Activated CD4-positive, alpha-beta T cell treated with anti-CD3 and anti-CD28 coated beads, Interleukin-10, Interleukin-2, amounts not matched to agents 100 ng/mL and 50 ng/mL, durations not matched to agents 16 hours and 8 hours (primary cell): ENCODE results near the gene SENP2.
A peak's percentile ranks its signal among the peaks of the same experiment; 100 is the strongest.
"Not testable (repeated sequence)": the region's sequence is repeated elsewhere in the genome, so short reads cannot be mapped to it uniquely, and the experiment has no call there.

Experiments
- DNase-seq: peaks from one replicate; pipeline ENCODE4 v3.0.0-alpha.2; 2020

The SENP2 gene

GRCh38 chr3:185594073-185594472, 8.0 kb downstream of the SENP2 start:
- DNase-seq: no peak

GRCh38 chr3:185595526-185595925, 9.4 kb downstream of the SENP2 start:
- no peak for DNase-seq

GRCh38 chr3:185605566-185605965, 19.5 kb downstream of the SENP2 start:
- no peak for DNase-seq

- no peak for DNase-seq
Observed at GRCh38 chr3:185606196-185606595, 20.1 kb downstream of the SENP2 start.

- DNase-seq: no peak
Observed at GRCh38 chr3:185613016-185613415, 26.9 kb downstream of the SENP2 start.

- DNase-seq: no peak
Observed at GRCh38 chr3:185623939-185624665, 38.0 kb downstream of the SENP2 start.

DNA sequence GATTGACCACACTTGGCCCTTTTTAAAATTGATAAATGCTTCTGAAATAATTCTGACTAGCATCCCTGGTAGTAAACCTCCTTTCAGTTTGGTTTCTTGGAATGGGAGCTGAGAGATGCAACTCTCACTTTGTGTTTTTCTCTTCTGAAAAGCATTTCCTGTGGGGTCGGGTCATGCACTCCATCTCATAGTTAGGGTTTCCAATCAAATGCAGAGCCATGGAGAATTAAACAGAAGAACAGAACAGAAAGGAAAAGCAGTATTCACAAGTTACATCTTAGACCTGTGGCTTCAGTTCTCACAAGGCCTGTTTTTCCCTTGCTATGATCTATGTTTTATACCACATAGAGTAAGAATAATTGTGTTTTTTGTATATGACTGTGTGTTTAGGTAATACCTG, 39.7 kb downstream of the SENP2 start:
- peak; percentile 13 for DNase-seq

- DNase-seq: no peak
Observed at GRCh38 chr3:185629554-185630181, 43.6 kb downstream of the SENP2 start.

DNA sequence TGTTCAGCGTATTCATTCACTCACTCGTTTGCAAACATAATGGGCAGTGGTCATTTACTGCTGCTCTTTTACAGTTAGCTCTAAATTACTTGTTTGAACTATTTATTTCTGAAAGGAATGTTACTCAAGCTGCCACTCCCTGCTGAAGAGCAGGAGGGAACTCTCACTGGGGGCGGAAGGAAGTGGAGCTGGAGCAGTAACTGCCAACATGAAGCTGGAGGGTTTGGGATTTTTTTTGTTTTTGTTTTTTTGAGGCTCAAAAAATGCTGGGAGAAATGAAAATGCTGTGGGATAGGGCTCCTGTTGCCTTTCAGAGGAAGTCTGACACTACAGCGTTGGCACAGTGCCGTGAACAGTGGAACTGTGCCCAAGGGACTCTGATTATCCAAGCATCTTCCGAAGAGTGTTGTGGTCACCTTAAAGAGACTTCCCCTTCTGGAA, 44.1 kb downstream of the SENP2 start:
- no peak for DNase-seq

GRCh38 chr3:185631108-185631507, 45.0 kb downstream of the SENP2 start:
- no peak for DNase-seq

- DNase-seq: no peak
Observed at GRCh38 chr3:185631508-185632206, 45.6 kb downstream of the SENP2 start.

- DNase-seq: no peak
Observed at GRCh38 chr3:185632996-185633395, 46.9 kb downstream of the SENP2 start.

GRCh38 chr3:185637388-185637787, 51.3 kb downstream of the SENP2 start:
- DNase-seq: no peak

GRCh38 chr3:185638651-185639050, 52.6 kb downstream of the SENP2 start:
- DNase-seq: not testable (repeated sequence)

DNA sequence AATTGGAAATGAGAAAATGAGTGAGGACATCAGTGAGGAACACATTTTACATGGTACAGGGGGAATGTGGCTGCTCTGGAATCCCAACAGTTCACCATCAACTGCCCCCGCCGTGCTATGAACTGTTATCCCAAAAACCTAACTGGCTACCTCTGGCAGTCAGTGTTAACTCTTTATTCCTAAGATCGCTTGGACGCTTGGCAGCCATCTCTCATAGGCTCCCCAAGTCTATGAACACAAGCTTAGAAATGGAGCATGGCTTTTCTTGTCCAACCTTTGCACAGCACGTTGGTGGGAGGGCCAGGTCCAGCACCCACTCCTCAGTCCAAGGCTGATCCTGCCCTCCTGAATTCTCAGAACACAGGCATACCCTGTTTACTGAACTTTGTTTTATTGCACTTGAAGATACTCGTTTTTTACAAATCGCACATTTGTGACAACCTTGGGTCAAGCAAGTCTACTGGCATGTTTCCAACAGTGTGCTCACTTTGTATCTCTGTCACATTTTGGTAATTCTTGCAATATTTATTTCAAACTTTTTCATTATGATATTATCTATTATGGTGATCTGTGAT, 53.6 kb downstream of the SENP2 start:
- DNase-seq: no peak

DNA sequence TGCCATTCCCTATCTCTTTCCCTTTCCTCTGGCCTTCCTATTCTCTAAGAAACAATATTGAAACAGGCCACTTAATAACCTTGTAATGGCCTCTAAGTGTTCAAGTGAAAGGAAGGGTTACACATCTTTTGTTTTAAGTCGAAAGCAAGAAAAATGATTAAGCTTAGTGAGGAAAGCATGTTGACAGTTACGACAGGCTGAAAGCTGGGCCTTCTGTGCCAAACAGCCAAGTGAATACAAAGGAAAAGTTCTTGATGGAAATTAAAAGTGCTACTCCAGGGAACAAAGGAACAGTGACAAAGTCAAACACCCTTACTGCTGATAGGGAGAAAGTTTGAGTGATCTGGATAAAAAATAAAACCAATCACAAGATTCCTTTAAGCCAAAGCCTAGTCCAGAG, 54.2 kb downstream of the SENP2 start:
- DNase-seq: no peak

DNA sequence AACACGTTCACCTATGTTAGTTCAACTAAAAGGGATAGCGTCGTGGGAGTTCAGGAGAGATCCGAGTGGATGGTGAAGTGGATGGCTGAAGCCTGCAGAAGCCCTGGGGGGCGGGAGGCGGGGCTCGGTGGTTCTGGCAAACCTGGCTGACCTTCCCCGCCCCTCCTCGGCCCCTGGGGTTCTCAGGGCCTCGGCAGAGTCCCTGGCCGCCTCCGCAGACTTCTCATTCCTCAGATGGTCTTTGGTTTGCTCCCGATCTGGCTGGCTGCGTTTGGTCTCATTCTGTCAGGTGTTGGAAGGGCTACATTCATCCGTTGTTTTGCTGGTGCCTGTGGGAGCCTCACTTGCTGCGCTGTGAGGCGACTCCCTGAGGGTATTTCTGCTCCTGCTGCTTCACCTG, 59.1 kb downstream of the SENP2 start:
- DNase-seq: not testable (repeated sequence)

- no peak for DNase-seq
Observed at GRCh38 chr3:185645596-185646381, 59.7 kb downstream of the SENP2 start.

GRCh38 chr3:185646382-185647133, 60.5 kb downstream of the SENP2 start:
- no peak for DNase-seq

DNA sequence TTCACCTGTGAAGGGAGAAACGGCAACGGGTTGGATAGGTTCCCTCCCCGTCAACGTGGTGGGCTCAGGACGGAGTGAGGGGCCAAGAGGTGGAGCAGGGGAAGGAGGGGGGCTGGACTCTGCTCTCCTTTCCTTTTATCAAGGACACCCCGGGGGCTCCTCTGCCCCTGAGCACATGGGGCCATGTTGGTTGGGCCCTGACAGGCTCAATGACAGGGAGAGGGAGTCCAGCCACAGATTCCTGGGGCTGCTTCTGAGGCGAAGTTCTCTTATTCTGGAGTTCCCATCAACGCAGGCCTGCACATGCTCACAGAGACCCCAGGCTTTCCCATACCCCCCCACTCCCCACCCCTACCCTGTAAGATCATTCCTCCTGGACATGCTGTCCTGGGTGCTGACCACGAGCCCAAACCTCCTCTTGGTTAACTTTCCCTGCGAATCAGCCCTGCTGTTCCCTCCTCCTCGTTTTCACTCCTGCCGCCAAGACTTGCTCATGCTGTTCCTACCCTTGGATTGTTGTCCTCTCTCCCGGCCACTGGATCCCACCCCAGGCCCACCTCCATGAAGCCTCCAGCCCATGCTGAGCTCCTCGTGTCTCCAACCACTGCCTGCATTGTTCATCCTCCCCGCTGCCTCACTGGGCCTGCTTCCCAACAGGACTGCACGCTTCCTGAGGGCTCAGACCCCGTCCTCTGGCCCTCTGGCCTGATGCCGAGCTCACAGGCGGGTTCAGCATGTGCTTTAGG, 61.2 kb downstream of the SENP2 start:
- no peak for DNase-seq

- DNase-seq: no peak
Observed at GRCh38 chr3:185647880-185648210, 61.8 kb downstream of the SENP2 start.
